Coronary artery (tissue), 2 donors: ENCODE data around the gene MAPK4.

Source experiments
- DNase-seq: peaks from one replicate; pipeline ENCODE4 v3.0.0-alpha.2; 2017; ENCODE audit warnings: low spot score
- H3K27ac ChIP-seq, 2 donors: fragments of 200-600 bp; sonication (generic); one replicate each; pipeline ENCODE4 v1.5.1; 2016 to 2019
- H3K4me3 ChIP-seq: fragments of 200-600 bp; sonication (generic); 2 replicates; pipeline ENCODE4 v1.5.1; 2016; ENCODE audit warnings: mild to moderate bottlenecking, moderate library complexity
- TF ChIP-seq, protein P1 (sequence below): fragments of 200-600 bp; sonication (generic); IDR thresholded peaks from one replicate; pipeline ENCODE4 v1.5.1; 2019; ENCODE audit warnings: antibody characterized with exemption

Gene MAPK4

DNA sequence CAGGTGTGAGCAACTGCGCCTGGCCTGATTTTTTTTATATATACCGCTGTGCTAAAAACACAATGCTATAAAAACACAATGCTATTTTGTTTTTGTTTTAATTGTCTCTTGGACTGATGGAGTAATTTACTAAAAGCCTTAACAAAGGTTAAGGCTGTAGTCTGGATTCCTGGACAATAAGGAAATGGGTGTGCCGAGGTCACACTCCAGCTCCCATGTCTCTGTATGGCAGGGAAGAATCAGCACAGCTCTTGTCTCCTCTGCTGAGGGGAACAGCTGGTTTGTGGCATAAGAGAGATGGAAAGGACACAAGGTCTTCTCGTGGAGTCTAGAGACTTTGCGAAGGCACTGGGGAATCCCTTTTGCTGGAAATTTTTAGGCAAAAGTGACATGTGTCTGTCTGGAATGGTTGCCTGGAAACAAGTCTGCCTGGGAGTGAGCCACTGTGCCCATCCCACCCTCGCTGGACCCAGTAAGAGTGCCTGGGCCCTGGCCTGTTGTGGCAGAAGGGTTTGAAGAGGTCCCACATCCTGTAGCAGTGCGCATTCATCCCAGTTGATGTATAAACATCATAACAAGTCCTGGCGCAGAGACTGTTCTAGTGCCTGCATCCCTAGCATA lies 73.1 kb downstream of the MAPK4 start:
- no peak overlapping the region for H3K4me3 ChIP-seq
- DNase-seq = peak; percentile 46
- peak overlapping the region in 1 of 2 donors; percentile 43 for H3K27ac ChIP-seq
- TF ChIP-seq, protein P1, sequence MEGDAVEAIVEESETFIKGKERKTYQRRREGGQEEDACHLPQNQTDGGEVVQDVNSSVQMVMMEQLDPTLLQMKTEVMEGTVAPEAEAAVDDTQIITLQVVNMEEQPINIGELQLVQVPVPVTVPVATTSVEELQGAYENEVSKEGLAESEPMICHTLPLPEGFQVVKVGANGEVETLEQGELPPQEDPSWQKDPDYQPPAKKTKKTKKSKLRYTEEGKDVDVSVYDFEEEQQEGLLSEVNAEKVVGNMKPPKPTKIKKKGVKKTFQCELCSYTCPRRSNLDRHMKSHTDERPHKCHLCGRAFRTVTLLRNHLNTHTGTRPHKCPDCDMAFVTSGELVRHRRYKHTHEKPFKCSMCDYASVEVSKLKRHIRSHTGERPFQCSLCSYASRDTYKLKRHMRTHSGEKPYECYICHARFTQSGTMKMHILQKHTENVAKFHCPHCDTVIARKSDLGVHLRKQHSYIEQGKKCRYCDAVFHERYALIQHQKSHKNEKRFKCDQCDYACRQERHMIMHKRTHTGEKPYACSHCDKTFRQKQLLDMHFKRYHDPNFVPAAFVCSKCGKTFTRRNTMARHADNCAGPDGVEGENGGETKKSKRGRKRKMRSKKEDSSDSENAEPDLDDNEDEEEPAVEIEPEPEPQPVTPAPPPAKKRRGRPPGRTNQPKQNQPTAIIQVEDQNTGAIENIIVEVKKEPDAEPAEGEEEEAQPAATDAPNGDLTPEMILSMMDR = no peak

DNA sequence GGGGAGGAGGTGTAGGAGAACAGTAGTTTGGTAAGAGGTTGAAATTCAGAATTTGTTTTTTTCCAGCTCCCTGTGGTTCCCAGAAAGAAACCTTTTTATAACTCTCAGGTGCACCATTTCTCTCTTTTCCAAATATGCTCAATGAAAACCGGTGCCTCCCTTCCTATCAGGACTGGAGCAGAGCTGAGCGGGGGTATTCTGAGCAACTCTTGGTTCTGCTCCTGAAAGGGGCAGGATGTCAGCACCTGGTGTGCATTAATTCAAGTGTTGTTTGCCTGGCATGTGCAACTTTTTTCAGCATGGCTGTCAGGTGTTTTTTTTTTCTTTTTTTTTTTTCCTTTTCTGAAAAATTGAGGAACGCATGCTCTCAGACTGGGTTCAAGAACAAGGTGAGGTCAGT lies 74.1 kb downstream of the MAPK4 start:
- Histone ChIP-seq H3K27ac (peak overlapping the region in 1 of 2 donors; percentile 43), H3K4me3 (no peak overlapping the region)
- peak; percentile 9 for DNase-seq
- TF ChIP-seq, protein P1 = no peak

DNA sequence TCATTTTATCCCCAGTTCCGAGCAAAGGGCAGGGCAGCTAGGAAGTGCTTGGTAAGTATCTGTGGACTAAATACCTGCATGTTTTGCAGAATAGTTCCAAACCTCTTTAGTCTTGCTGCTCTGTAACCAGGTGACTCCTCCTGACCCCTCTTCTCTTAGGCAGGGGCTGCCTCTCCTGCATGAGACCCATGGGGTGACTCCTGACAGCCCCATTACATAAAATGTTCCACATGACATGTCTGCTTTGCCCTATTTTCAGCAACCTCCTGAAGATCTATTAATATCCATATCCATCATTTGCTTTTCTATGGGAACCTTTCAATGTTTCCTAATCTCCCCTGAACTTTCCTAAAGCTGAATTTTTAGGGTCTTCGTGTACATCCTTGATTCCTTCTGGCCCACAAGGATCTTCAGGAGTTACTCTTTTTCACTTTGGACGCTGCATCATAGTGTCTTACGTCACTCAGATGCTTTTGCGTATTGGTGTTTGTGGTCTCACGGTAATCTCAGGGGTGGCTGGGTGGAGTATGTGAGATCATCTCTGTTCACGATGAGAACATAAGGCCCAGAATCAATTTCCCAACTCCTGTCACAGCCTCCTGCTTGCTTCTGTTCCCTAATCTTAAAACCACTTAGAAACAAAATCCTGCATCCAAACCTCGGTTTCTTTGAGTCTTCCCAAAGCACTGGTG lies 76.6 kb downstream of the MAPK4 start:
- peak; percentile 56 for DNase-seq
- Histone ChIP-seq H3K4me3 (no peak overlapping the region), H3K27ac (no peak overlapping the region)
- TF ChIP-seq, protein P1 = no peak

DNA sequence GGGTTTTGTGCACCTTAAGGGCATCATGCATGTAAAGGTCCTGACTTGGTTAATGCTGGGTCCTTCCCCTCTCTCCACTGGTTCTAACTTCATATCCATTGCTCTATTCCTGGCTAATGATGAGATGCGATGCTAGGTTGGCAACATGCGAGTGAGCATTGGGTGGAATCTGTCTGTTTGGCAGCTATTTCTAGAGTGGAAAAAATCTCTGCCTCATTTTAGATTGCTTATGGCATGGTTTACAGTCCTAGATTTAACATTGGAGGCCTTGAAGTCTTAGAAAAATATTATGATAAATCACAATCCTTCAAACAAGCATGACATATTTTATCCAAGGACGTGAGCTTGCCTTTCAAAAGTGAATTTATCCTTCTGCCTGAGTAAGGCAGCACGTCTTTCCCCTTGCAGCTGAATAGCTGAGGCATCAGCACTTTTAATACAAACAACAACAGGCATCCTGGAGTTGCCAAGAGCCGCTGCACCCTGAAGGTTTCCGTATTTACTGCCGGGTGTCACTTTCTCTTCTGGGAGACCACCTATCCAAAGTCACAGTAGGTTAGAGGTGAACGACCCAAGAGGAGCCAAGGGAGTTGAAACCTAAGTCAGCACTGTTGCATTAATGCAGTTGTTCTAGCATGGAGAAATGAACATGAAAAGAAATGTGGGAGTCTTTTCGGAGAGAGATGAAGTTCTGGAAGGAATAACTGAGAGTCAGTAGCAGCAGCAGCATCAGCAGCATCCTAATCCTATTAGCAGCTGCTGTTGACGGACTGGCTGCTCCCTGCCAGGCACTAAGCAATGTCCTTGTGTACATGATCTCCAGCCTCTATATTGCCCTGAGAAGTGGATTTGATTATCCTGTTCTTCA lies 78.4 kb downstream of the MAPK4 start:
- peak; percentile 29 for DNase-seq
- Histone ChIP-seq H3K4me3 (no peak overlapping the region), H3K27ac (peak overlapping the region; percentile 11 to 75)
- TF ChIP-seq, protein P1 = no peak

DNA sequence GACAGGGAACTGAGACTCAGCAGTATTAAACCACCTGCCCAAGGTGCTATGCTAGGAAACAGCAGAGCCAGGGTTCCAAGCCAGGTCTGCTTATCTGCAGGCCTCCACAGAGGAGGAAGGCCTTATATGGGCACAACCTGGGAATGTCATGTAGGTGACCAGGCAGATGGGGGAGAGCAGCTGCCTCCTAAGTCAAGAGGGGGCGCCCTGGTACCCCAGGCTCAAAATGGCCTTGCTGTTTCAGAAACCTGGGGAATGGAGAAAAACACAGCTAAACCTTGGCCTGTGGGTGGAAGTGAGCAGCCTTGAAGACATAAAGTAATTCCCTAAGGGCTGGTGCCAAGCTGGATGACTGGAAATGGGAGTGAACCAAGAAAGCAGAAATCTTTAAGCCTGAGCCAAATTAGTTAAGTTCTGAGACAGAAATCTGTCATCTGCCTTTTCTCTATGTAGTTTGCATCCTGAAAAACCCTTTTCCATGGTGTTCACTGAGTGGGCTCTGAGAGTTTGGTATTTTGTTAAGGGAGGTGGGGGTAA lies 79.1 kb downstream of the MAPK4 start:
- no peak for DNase-seq
- Histone ChIP-seq H3K4me3 (no peak overlapping the region), H3K27ac (peak overlapping the region; percentile 11 to 75)
- TF ChIP-seq, protein P1 = no peak

DNA sequence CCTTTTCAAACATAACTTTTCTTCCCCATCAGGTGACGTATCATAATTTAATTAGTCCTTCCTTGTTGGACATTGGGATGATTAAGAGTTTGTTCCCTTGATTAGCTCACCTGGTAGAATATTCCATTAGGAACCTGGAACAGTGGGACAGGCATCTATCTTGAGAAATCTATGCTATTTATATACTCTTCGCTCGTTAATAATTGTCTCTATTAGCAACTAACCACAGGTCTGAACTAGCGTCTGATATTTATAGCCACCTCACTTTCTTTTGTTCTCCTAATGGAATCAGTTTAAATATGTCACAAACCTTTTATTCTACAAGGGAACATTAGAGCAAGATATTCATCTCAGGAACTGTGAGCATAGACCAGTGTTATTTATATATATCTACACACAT lies 79.8 kb downstream of the MAPK4 start:
- peak overlapping the region in 1 of 2 donors; percentile 11 for H3K27ac ChIP-seq
- DNase-seq = no peak
- H3K4me3 ChIP-seq = no peak overlapping the region
- TF ChIP-seq, protein P1 = no peak
